GM23338 (cell line): Measurements from ENCODE around the gene AFF2. TPM values are rescaled to one million over a fixed set of nuclear protein-coding genes. Genes with fewer than 3 reads are reported as not detected.

Experiments used
- ATAC-seq: fragments of 200-7000 bp; cut with Tn5 transposase; 3 replicates; pipeline ENCODE4 v1.9.1; 2020
- DNase-seq: peaks from one replicate; pipeline ENCODE4 v3.0.0-alpha.2; 2015; ENCODE audit warnings: low spot score
- H2AFZ ChIP-seq: fragments of 200-600 bp; sonication (generic); 2 replicates; pipeline ENCODE4 v1.8.0; 2016; ENCODE audit warnings: antibody characterized with exemption, mild to moderate bottlenecking, moderate library complexity
- H3F3A ChIP-seq: fragments of 200-600 bp; sonication (generic); replicated peaks from 2 replicates; pipeline ENCODE4 v1.8.0; 2017; ENCODE audit warnings: antibody characterized with exemption, mixed run types, low read depth
- H3K27ac ChIP-seq: fragments of 200-600 bp; sonication (generic); 2 replicates; pipeline ENCODE4 v1.6.1; 2016; ENCODE audit warnings: low read depth
- H3K27me3 ChIP-seq: fragments of 200-600 bp; sonication (generic); 2 replicates; pipeline ENCODE4 v1.8.0; 2016; ENCODE audit warnings: mild to moderate bottlenecking, mixed run types, moderate library complexity; ENCODE audit not compliant: insufficient read depth
- H3K36me3 ChIP-seq: fragments of 200-600 bp; sonication (generic); 2 replicates; pipeline ENCODE4 v1.8.0; 2016; ENCODE audit warnings: mild to moderate bottlenecking; ENCODE audit not compliant: insufficient read depth
- H3K4me1 ChIP-seq: fragments of 200-600 bp; sonication (generic); 2 replicates; pipeline ENCODE4 v1.8.0; 2016; ENCODE audit warnings: mild to moderate bottlenecking, moderate library complexity; ENCODE audit not compliant: insufficient read depth
- H3K4me2 ChIP-seq: fragments of 200-600 bp; sonication (generic); 2 replicates; pipeline ENCODE4 v1.7.1; 2017; ENCODE audit warnings: mixed run types
- H3K4me3 ChIP-seq: fragments of 200-600 bp; sonication (generic); 2 replicates; pipeline ENCODE4 v1.6.1; 2016; ENCODE audit warnings: mixed run types
- H3K79me2 ChIP-seq: fragments of 200-600 bp; sonication (generic); replicated peaks from 2 replicates; pipeline ENCODE4 v1.8.0; 2017; ENCODE audit warnings: mild to moderate bottlenecking; ENCODE audit not compliant: insufficient read depth
- H3K9me2 ChIP-seq: fragments of 200-600 bp; sonication (generic); 2 replicates; pipeline ENCODE4 v1.8.0; 2017; ENCODE audit not compliant: insufficient read depth
- H4K20me1 ChIP-seq: fragments of 200-600 bp; sonication (generic); replicated peaks from 2 replicates; pipeline ENCODE4 v1.8.0; 2017; ENCODE audit warnings: mild to moderate bottlenecking; ENCODE audit not compliant: insufficient read depth
- H3K27ac Mint-ChIP-seq: 2 replicates; pipeline ENCODE4 v1.8.0; 2020; ENCODE audit warnings: inconsistent platforms, mild to moderate bottlenecking, moderate library complexity, mixed read lengths
- H3K27me3 Mint-ChIP-seq: 3 replicates; pipeline ENCODE4 v1.8.0; 2022; ENCODE audit warnings: low read depth, mild to moderate bottlenecking, moderate library complexity, mixed read lengths, inconsistent platforms; ENCODE audit not compliant: insufficient read depth, poor library complexity
- H3K36me3 Mint-ChIP-seq: 3 replicates; pipeline ENCODE4 v1.8.0; 2021; ENCODE audit warnings: low read depth, mild to moderate bottlenecking, inconsistent platforms, moderate library complexity, mixed read lengths
- H3K4me1 Mint-ChIP-seq: 3 replicates; pipeline ENCODE4 v1.8.0; 2020; ENCODE audit warnings: mild to moderate bottlenecking, inconsistent platforms, mixed read lengths
- H3K4me3 Mint-ChIP-seq: 3 replicates; pipeline ENCODE4 v1.8.0; 2021; ENCODE audit warnings: moderate library complexity, mild to moderate bottlenecking, inconsistent platforms, mixed read lengths
- H3K9me3 Mint-ChIP-seq: 3 replicates; pipeline ENCODE4 v1.8.0; 2020; ENCODE audit warnings: moderate library complexity, mild to moderate bottlenecking, inconsistent platforms, mixed read lengths
- CREB1 ChIP-seq: fragments of 250-450 bp; sonication (Bioruptor Pico); IDR thresholded peaks from 2 replicates; pipeline ENCODE4 v1.5.0; 2020; ENCODE audit warnings: low read depth, mild to moderate bottlenecking, moderate library complexity
- EZH2 ChIP-seq: fragments of 200-600 bp; sonication (generic); IDR thresholded peaks from one replicate; pipeline ENCODE4 v1.8.0; 2017; ENCODE audit warnings: antibody characterized with exemption, mild to moderate bottlenecking, low read depth; ENCODE audit not compliant: unreplicated experiment
- EZH2phosphoT487 ChIP-seq: fragments of 200-600 bp; sonication (generic); IDR thresholded peaks from one replicate; pipeline ENCODE4 v1.8.1; 2018; ENCODE audit warnings: antibody characterized with exemption; ENCODE audit not compliant: unreplicated experiment
- JUNB ChIP-seq: IDR thresholded peaks from one replicate; pipeline ENCODE4 v1.6.1; 2016; ENCODE audit warnings: antibody characterized with exemption; ENCODE audit not compliant: unreplicated experiment
- NANOG ChIP-seq: IDR thresholded peaks from 2 replicates; pipeline ENCODE4 v1.6.1; 2016; ENCODE audit warnings: antibody characterized with exemption, borderline replicate concordance
- POLR2AphosphoS5 ChIP-seq: IDR thresholded peaks from 2 replicates; pipeline ENCODE4 v1.6.1; 2016; ENCODE audit warnings: antibody characterized with exemption, low read depth
- STAT1 ChIP-seq: IDR thresholded peaks from one replicate; pipeline ENCODE4 v1.6.1; 2016; ENCODE audit warnings: antibody characterized with exemption; ENCODE audit not compliant: unreplicated experiment
- ZNF114 ChIP-seq: fragments of 250-450 bp; sonication (Bioruptor Pico); IDR thresholded peaks from 2 replicates; pipeline ENCODE4 v1.5.0; 2020; ENCODE audit warnings: mild to moderate bottlenecking, moderate library complexity
- ZNF331 ChIP-seq: fragments of 250-450 bp; sonication (Bioruptor Pico); IDR thresholded peaks from 2 replicates; pipeline ENCODE4 v1.5.0; 2020; ENCODE audit warnings: low read depth, mild to moderate bottlenecking, moderate library complexity
- ZNF462 ChIP-seq: fragments of 250-450 bp; sonication (Bioruptor Pico); IDR thresholded peaks from 2 replicates; pipeline ENCODE4 v1.5.0; 2020; ENCODE audit warnings: mild to moderate bottlenecking, moderate library complexity
- polyA plus RNA-seq: library from polyadenylated mRNA; unstranded; fragments of >200 nt; fragmentation: Nextera tagmentation; extraction: Ambion mirVana; gene quantifications from 2 replicates; pipeline ENCODE4 v1.2.1, GENCODE V29; 2016
- total RNA-seq: library from RNA; depleted of rRNA; stranded (reverse); fragments of >200 nt; shearing (Covaris generic); gene quantifications from 2 replicates; pipeline ENCODE4 v1.2.3, GENCODE V29; 2014
- TF ChIP-seq, protein P1 (sequence below): IDR thresholded peaks from 2 replicates; pipeline ENCODE4 v1.6.1; 2016; ENCODE audit warnings: antibody characterized with exemption
- TF ChIP-seq, protein P2 (sequence below): IDR thresholded peaks from one replicate; pipeline ENCODE4 v1.6.1; 2018; ENCODE audit warnings: antibody characterized with exemption; ENCODE audit not compliant: unreplicated experiment
- TF ChIP-seq, protein P3 (sequence below), 2 experiments: fragments of 200-600 bp in 1 of 2; sonication (generic) in 1 of 2; conservative IDR thresholded peaks; 2 replicates each; pipeline versions ENCODE4 v1.5.1 to v1.6.1; 2016 to 2017; ENCODE audit warnings: antibody characterized with exemption in 2 of 2, low read depth in 2 of 2, mild to moderate bottlenecking in 2 of 2, moderate library complexity in 1 of 2

AFF2 gene
- total and polyA plus RNA-seq, 2 experiments from 2014 or later: 1.6 to 5.8 TPM

DNA sequence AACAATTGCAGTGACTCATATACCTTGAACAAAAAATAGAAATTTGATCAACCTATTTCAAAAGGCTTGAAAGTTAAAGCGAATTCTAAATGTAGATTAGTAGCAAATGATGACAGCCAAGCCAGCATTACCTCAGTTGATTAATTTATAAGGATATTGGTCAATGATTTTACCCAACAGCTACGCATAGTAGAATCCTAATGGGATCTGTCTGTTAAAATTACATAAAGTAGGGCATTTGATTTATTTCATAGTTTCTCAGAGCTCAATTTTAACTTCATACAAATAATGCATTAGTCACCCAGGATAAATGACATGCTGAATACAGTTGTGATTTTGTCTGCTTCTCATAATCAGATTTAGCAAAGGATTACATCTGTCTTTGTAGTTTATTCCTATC is 12.0 kb downstream of the AFF2 start:
- TF ChIP-seq ZNF331 (CRISPR knock-in tag): no peak
- TF ChIP-seq JUNB: no peak
- TF ChIP-seq, protein P1, sequence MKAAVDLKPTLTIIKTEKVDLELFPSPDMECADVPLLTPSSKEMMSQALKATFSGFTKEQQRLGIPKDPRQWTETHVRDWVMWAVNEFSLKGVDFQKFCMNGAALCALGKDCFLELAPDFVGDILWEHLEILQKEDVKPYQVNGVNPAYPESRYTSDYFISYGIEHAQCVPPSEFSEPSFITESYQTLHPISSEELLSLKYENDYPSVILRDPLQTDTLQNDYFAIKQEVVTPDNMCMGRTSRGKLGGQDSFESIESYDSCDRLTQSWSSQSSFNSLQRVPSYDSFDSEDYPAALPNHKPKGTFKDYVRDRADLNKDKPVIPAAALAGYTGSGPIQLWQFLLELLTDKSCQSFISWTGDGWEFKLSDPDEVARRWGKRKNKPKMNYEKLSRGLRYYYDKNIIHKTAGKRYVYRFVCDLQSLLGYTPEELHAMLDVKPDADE: no peak
- no peak for TF ChIP-seq EZH2
- no peak for TF ChIP-seq CREB1 (CRISPR knock-in tag)
- TF ChIP-seq ZNF462 (CRISPR knock-in tag): no peak
- TF ChIP-seq EZH2phosphoT487: no peak
- TF ChIP-seq, protein P2, sequence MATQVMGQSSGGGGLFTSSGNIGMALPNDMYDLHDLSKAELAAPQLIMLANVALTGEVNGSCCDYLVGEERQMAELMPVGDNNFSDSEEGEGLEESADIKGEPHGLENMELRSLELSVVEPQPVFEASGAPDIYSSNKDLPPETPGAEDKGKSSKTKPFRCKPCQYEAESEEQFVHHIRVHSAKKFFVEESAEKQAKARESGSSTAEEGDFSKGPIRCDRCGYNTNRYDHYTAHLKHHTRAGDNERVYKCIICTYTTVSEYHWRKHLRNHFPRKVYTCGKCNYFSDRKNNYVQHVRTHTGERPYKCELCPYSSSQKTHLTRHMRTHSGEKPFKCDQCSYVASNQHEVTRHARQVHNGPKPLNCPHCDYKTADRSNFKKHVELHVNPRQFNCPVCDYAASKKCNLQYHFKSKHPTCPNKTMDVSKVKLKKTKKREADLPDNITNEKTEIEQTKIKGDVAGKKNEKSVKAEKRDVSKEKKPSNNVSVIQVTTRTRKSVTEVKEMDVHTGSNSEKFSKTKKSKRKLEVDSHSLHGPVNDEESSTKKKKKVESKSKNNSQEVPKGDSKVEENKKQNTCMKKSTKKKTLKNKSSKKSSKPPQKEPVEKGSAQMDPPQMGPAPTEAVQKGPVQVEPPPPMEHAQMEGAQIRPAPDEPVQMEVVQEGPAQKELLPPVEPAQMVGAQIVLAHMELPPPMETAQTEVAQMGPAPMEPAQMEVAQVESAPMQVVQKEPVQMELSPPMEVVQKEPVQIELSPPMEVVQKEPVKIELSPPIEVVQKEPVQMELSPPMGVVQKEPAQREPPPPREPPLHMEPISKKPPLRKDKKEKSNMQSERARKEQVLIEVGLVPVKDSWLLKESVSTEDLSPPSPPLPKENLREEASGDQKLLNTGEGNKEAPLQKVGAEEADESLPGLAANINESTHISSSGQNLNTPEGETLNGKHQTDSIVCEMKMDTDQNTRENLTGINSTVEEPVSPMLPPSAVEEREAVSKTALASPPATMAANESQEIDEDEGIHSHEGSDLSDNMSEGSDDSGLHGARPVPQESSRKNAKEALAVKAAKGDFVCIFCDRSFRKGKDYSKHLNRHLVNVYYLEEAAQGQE: no peak
- no peak for TF ChIP-seq ZNF114 (CRISPR knock-in tag)
- TF ChIP-seq, protein P3, sequence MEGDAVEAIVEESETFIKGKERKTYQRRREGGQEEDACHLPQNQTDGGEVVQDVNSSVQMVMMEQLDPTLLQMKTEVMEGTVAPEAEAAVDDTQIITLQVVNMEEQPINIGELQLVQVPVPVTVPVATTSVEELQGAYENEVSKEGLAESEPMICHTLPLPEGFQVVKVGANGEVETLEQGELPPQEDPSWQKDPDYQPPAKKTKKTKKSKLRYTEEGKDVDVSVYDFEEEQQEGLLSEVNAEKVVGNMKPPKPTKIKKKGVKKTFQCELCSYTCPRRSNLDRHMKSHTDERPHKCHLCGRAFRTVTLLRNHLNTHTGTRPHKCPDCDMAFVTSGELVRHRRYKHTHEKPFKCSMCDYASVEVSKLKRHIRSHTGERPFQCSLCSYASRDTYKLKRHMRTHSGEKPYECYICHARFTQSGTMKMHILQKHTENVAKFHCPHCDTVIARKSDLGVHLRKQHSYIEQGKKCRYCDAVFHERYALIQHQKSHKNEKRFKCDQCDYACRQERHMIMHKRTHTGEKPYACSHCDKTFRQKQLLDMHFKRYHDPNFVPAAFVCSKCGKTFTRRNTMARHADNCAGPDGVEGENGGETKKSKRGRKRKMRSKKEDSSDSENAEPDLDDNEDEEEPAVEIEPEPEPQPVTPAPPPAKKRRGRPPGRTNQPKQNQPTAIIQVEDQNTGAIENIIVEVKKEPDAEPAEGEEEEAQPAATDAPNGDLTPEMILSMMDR (conservative IDR thresholded peaks at IDR 0.05; ENCODE audit: low read depth in 2 of 2): no peak
- no peak for TF ChIP-seq NANOG
- TF ChIP-seq STAT1: no peak
- no peak for TF ChIP-seq POLR2AphosphoS5
- Histone ChIP-seq H2AFZ (no peak overlapping the region), H4K20me1 (no peaks in the 10 kb centered on the region), H3F3A (no peaks in the 10 kb centered on the region), H3K4me1 (no peaks in the 10 kb centered on the region), H3K4me2 (no peak overlapping the region), H3K36me3 (no peaks in the 10 kb centered on the region), H3K79me2 (no peaks in the 10 kb centered on the region), H3K27me3 (no peaks in the 10 kb centered on the region), H3K27ac (no peak overlapping the region), H3K9me2 (no peaks in the 10 kb centered on the region), H3K4me3 (no peak overlapping the region)
- DNase-seq (no peak), ATAC-seq (no peak)
- Mint-ChIP-seq H3K27ac (no peak overlapping the region), H3K27me3 (no peaks in the 10 kb centered on the region), H3K9me3 (no peaks in the 10 kb centered on the region), H3K4me3 (no peak overlapping the region), H3K36me3 (no peaks in the 10 kb centered on the region), H3K4me1 (peaks cover 4% of the 10 kb centered on the region)
